ENCODE results near the gene ZNF444.
"Not testable (repeated sequence)": the region's sequence is repeated elsewhere in the genome, so short reads cannot be mapped to it uniquely, and the experiment has no call there.

ZNF444 gene

GRCh38 chr19:56142897-56143434 lies 1.9 kb downstream of the ZNF444 start:
- Histone ChIP-seq H3K9ac (ENCODE audit: low read depth, low read length) (peak overlapping the region; percentile 27; the same call in 1 of the 2 replicates), H3K27ac (ENCODE audit: low read length) (no peak overlapping the region), H3K4me3 (ENCODE audit: low read length) (no peak overlapping the region), H3K4me1 (ENCODE audit: insufficient read depth, low read length) (peaks cover 12% of the 10 kb centered on the region; the same call in 1 of the 2 replicates), H3K9me3 (ENCODE audit: insufficient read depth, low read depth, low read length) (no peaks in the 10 kb centered on the region), H3K27me3 (ENCODE audit: insufficient read depth, low read length) (no peaks in the 10 kb centered on the region), H3K36me3 (ENCODE audit: insufficient read depth, low read depth, low read length) (peaks cover 9% of the 10 kb centered on the region)

DNA sequence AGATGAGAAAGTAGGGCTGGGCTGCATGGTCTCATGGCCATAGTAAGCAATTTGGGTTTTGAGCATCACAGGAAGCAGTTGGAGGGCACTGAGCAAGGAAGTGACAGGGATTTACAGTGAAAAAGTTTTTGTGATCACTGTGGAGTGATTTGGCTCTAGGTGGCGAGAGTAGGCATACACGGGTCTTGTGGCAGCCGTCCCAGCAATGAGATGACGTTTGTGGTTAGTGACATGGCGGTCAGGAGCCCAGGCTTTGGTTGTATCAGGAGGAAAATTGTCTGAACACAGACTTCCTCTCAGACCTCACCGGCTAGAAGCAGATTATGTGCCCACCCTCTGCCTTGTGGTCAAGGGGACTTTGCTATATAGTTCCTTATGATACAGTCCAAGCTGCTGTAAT lies 3.3 kb downstream of the ZNF444 start:
- Histone ChIP-seq H3K4me3 (ENCODE audit: low read length) (no peak overlapping the region), H3K9me3 (ENCODE audit: insufficient read depth, low read depth, low read length) (no peaks in the 10 kb centered on the region), H3K27me3 (ENCODE audit: insufficient read depth, low read length) (no peaks in the 10 kb centered on the region), H3K9ac (ENCODE audit: low read depth, low read length) (no peak overlapping the region), H3K27ac (ENCODE audit: low read length) (no peak overlapping the region), H3K4me1 (ENCODE audit: insufficient read depth, low read length) (peaks cover 12% of the 10 kb centered on the region; the same call in 1 of the 2 replicates), H3K36me3 (ENCODE audit: insufficient read depth, low read depth, low read length) (peaks cover 17% of the 10 kb centered on the region)

DNA sequence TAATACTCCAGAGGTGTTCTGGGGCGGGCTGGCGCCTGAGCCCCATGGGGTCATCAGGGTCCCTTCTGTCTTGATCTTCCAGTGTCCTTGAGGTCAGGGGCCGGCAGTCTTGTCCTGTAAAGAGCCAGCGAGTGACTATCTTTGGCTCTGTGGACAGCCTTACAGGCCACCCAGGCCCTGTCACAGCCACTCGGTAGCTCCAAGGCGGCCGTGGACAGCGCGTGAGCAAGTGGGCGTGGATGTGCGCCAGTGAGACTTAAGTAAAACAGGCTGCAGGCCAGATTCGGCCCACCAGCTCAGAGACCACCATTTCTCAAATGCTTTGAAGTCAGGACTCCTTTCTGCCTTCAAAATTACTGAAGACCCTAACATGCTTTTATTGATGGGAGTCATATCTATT lies 3.7 kb downstream of the ZNF444 start:
- H3K4me3 ChIP-seq (ENCODE audit: low read length) = no peak overlapping the region
- H3K9me3 ChIP-seq (ENCODE audit: insufficient read depth, low read depth, low read length) = no peaks in the 10 kb centered on the region
- no peak overlapping the region for H3K9ac ChIP-seq (ENCODE audit: low read depth, low read length)
- peaks cover 11% of the 10 kb centered on the region; the same call in 1 of the 2 replicates for H3K4me1 ChIP-seq (ENCODE audit: insufficient read depth, low read length)
- H3K36me3 ChIP-seq (ENCODE audit: insufficient read depth, low read depth, low read length) = peaks cover 22% of the 10 kb centered on the region
- no peak overlapping the region for H3K27ac ChIP-seq (ENCODE audit: low read length)
- H3K27me3 ChIP-seq (ENCODE audit: insufficient read depth, low read length) = no peaks in the 10 kb centered on the region

DNA sequence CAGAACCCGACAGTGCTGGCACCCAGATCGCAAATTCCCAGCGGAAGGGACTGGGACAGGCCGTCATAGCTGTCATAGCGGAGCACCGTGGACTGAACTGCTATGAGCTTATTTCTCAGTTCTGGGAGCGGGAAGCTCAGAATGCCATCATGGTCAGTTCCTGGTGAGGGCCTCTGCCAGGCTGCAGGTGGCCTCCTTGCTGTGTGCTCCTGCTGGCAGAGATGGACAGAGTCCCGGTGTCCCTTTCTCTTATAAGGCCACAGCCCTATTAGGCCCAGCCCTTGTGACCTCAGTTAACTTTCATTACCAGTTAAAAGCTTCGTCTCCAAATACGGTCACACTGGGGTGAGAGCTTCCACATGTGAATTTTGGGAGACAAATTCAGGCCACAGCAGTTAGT lies 4.6 kb downstream of the ZNF444 start:
- Histone ChIP-seq H3K27me3 (ENCODE audit: insufficient read depth, low read length) (no peaks in the 10 kb centered on the region), H3K9ac (ENCODE audit: low read depth, low read length) (no peak overlapping the region), H3K4me3 (ENCODE audit: low read length) (no peak overlapping the region), H3K4me1 (ENCODE audit: insufficient read depth, low read length) (peaks cover 7% of the 10 kb centered on the region; the same call in 1 of the 2 replicates), H3K27ac (ENCODE audit: low read length) (no peak overlapping the region), H3K36me3 (ENCODE audit: insufficient read depth, low read depth, low read length) (peaks cover 23% of the 10 kb centered on the region), H3K9me3 (ENCODE audit: insufficient read depth, low read depth, low read length) (no peaks in the 10 kb centered on the region)

DNA sequence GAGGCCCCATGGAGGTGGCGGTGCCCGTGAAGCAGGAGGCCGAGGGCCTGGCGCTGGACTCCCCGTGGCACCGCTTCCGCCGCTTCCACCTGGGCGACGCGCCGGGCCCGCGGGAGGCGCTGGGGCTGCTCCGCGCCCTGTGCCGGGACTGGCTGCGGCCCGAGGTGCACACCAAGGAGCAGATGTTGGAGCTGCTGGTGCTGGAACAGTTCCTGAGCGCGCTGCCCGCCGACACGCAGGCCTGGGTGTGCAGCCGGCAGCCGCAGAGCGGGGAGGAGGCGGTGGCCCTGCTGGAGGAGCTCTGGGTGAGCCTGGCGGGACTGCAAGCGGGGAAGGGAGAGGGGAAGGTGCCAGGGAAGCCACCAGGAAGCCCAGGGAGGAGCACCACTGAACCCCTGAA lies 5.8 kb downstream of the ZNF444 start:
- H3K9me3 ChIP-seq (ENCODE audit: insufficient read depth, low read depth, low read length) = no peaks in the 10 kb centered on the region
- H3K4me3 ChIP-seq (ENCODE audit: low read length) = no peak overlapping the region
- H3K27ac ChIP-seq (ENCODE audit: low read length) = no peak overlapping the region

GRCh38 chr19:56147307-56147706 lies 6.2 kb downstream of the ZNF444 start:
- Histone ChIP-seq H3K9me3 (ENCODE audit: insufficient read depth, low read depth, low read length) (no peaks in the 10 kb centered on the region), H3K27ac (ENCODE audit: low read length) (no peak overlapping the region), H3K4me1 (ENCODE audit: insufficient read depth, low read length) (peaks cover under 1% of the 10 kb centered on the region; the same call in 1 of the 2 replicates), H3K36me3 (ENCODE audit: insufficient read depth, low read depth, low read length) (peaks cover 23% of the 10 kb centered on the region), H3K4me3 (ENCODE audit: low read length) (no peak overlapping the region), H3K27me3 (ENCODE audit: insufficient read depth, low read length) (no peaks in the 10 kb centered on the region), H3K9ac (ENCODE audit: low read depth, low read length) (no peak overlapping the region)

More for the DNA sequence above, 5.8 kb downstream of the ZNF444 start:
- H3K27me3 ChIP-seq (ENCODE audit: insufficient read depth, low read length) = no peaks in the 10 kb centered on the region
- peaks cover 23% of the 10 kb centered on the region for H3K36me3 ChIP-seq (ENCODE audit: insufficient read depth, low read depth, low read length)
- H3K9ac ChIP-seq (ENCODE audit: low read depth, low read length) = no peak overlapping the region
- peaks cover 5% of the 10 kb centered on the region; the same call in 1 of the 2 replicates for H3K4me1 ChIP-seq (ENCODE audit: insufficient read depth, low read length)

DNA sequence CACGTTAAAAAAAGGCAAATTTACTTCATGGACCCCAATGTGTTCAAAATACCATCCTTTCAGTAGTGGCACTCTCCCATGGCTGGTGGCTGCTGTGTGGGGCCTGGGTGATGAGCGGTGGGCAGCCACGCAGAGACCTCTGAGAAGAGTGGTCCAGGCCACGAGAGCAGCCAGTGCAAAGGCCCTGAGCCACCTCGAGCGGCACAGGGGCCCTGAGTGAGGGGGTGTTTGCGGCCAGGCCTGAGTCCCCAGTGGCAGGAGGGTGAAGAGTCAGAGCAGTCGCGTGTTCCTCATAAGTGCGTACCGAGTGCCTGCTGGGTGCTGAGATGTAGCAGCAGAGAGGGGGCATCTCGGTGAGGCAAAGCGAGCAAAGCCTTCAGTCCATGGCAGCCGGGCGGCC lies 7.0 kb downstream of the ZNF444 start:
- Histone ChIP-seq H3K4me1 (ENCODE audit: insufficient read depth, low read length) (peaks cover 7% of the 10 kb centered on the region; the same call in 1 of the 2 replicates), H3K9me3 (ENCODE audit: insufficient read depth, low read depth, low read length) (no peaks in the 10 kb centered on the region), H3K27me3 (ENCODE audit: insufficient read depth, low read length) (no peaks in the 10 kb centered on the region), H3K4me3 (ENCODE audit: low read length) (no peak overlapping the region), H3K27ac (ENCODE audit: low read length) (no peak overlapping the region), H3K36me3 (ENCODE audit: insufficient read depth, low read depth, low read length) (peaks cover 23% of the 10 kb centered on the region), H3K9ac (ENCODE audit: low read depth, low read length) (no peak overlapping the region)

- peaks cover 27% of the 10 kb centered on the region for H3K36me3 ChIP-seq (ENCODE audit: insufficient read depth, low read depth, low read length)
- not testable (repeated sequence) for H3K9ac ChIP-seq (ENCODE audit: low read depth, low read length)
These were observed 8.0 kb downstream of the ZNF444 start for GRCh38 chr19:56148955-56149655.

GRCh38 chr19:56149656-56150038 lies 8.6 kb downstream of the ZNF444 start:
- no peaks in the 10 kb centered on the region for H3K27me3 ChIP-seq (ENCODE audit: insufficient read depth, low read length)
- no peak overlapping the region for H3K9ac ChIP-seq (ENCODE audit: low read depth, low read length)
- peaks cover 29% of the 10 kb centered on the region for H3K36me3 ChIP-seq (ENCODE audit: insufficient read depth, low read depth, low read length)
- peaks cover 16% of the 10 kb centered on the region; the same call in 1 of the 2 replicates for H3K4me1 ChIP-seq (ENCODE audit: insufficient read depth, low read length)
- H3K9me3 ChIP-seq (ENCODE audit: insufficient read depth, low read depth, low read length) = no peaks in the 10 kb centered on the region
- no peak overlapping the region for H3K27ac ChIP-seq (ENCODE audit: low read length)
- H3K4me3 ChIP-seq (ENCODE audit: low read length) = no peak overlapping the region

More at GRCh38 chr19:56148955-56149655, 8.0 kb downstream of the ZNF444 start:
- H3K27me3 ChIP-seq (ENCODE audit: insufficient read depth, low read length); H3K27ac ChIP-seq (ENCODE audit: low read length); H3K4me3 ChIP-seq (ENCODE audit: low read length); H3K9me3 ChIP-seq (ENCODE audit: insufficient read depth, low read depth, low read length): not testable (repeated sequence)
- H3K4me1 ChIP-seq (ENCODE audit: insufficient read depth, low read length) = peaks cover 16% of the 10 kb centered on the region; the same call in 1 of the 2 replicates

- Histone ChIP-seq H3K9ac (ENCODE audit: low read depth, low read length) (no peak overlapping the region), H3K36me3 (ENCODE audit: insufficient read depth, low read depth, low read length) (peaks cover 36% of the 10 kb centered on the region), H3K4me3 (ENCODE audit: low read length) (no peak overlapping the region), H3K4me1 (ENCODE audit: insufficient read depth, low read length) (peaks cover 16% of the 10 kb centered on the region; the same call in 1 of the 2 replicates), H3K9me3 (ENCODE audit: insufficient read depth, low read depth, low read length) (no peaks in the 10 kb centered on the region), H3K27ac (ENCODE audit: low read length) (no peak overlapping the region), H3K27me3 (ENCODE audit: insufficient read depth, low read length) (no peaks in the 10 kb centered on the region)
These were observed 9.3 kb downstream of the ZNF444 start for GRCh38 chr19:56150358-56150757.

- H3K27ac ChIP-seq (ENCODE audit: low read length) = peak overlapping the region; percentile 6
- peak overlapping the region; percentile 25; the same call in 1 of the 2 replicates for H3K9ac ChIP-seq (ENCODE audit: low read depth, low read length)
- no peaks in the 10 kb centered on the region for H3K9me3 ChIP-seq (ENCODE audit: insufficient read depth, low read depth, low read length)
- H3K36me3 ChIP-seq (ENCODE audit: insufficient read depth, low read depth, low read length) = peaks cover 46% of the 10 kb centered on the region
- H3K4me3 ChIP-seq (ENCODE audit: low read length) = no peak overlapping the region
- peaks cover 16% of the 10 kb centered on the region; the same call in 1 of the 2 replicates for H3K4me1 ChIP-seq (ENCODE audit: insufficient read depth, low read length)
- H3K27me3 ChIP-seq (ENCODE audit: insufficient read depth, low read length) = no peaks in the 10 kb centered on the region
These were observed 11.6 kb downstream of the ZNF444 start for GRCh38 chr19:56152644-56153043.

DNA sequence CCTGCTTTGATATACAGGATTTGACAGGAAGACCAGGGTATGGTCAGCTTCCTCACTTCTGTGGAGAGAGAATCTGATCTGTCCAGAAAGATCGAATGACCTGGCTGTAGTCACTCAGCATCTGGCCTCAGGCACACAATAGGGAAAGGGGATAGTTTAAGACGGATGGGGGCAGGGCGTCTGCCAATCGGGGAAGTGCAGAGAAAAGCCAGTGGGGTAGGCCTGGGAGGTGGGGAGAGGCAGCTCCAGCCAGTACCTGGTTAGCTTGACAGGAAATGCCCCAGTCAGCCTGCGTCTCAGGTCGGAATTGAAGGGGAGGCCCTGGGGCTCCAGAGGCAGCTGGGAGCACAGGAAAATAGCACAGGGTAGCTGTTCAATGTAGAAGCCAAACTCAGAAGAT lies 12.4 kb downstream of the ZNF444 start:
- Histone ChIP-seq H3K27ac (ENCODE audit: low read length) (peak overlapping the region; percentile 6), H3K9ac (ENCODE audit: low read depth, low read length) (peak overlapping the region; percentile 25; the same call in 1 of the 2 replicates), H3K4me3 (ENCODE audit: low read length) (peak overlapping the region; percentile 16; the same call in 1 of the 2 replicates), H3K4me1 (ENCODE audit: insufficient read depth, low read length) (peaks cover 16% of the 10 kb centered on the region; the same call in 1 of the 2 replicates), H3K36me3 (ENCODE audit: insufficient read depth, low read depth, low read length) (peaks cover 47% of the 10 kb centered on the region), H3K9me3 (ENCODE audit: insufficient read depth, low read depth, low read length) (no peaks in the 10 kb centered on the region), H3K27me3 (ENCODE audit: insufficient read depth, low read length) (no peaks in the 10 kb centered on the region)
